Muscle of leg (tissue), 11 donors: Measurements from ENCODE around the gene FMOD. TPM values are rescaled to one million over a fixed set of nuclear protein-coding genes. Genes with fewer than 3 reads are reported as not detected.
A peak's percentile ranks its signal among the peaks of the same experiment; 100 is the strongest.

Experiments
- DNase-seq: peaks from one replicate; pipeline ENCODE4 v3.0.0; 2013
- H3K27ac ChIP-seq: one replicate; pipeline ENCODE4 v1.5.1; 2013; ENCODE audit warnings: mild to moderate bottlenecking, low read length, control low read depth
- H3K27me3 ChIP-seq: one replicate; pipeline ENCODE4 v1.6.1; 2013; ENCODE audit warnings: low read length; ENCODE audit not compliant: control insufficient read depth, insufficient read depth
- H3K36me3 ChIP-seq: one replicate; pipeline ENCODE4 v1.6.1; 2013; ENCODE audit warnings: low read length; ENCODE audit not compliant: control insufficient read depth, insufficient read depth
- H3K4me1 ChIP-seq: one replicate; pipeline ENCODE4 v1.6.1; 2013; ENCODE audit warnings: low read length; ENCODE audit not compliant: control insufficient read depth, insufficient read depth
- H3K4me3 ChIP-seq: one replicate; pipeline ENCODE4 v1.5.1; 2013; ENCODE audit warnings: low read length, control low read depth
- H3K9me3 ChIP-seq: replicated peaks from 2 replicates; pipeline ENCODE4 v1.6.1; 2013; ENCODE audit warnings: low read depth, low read length; ENCODE audit not compliant: control insufficient read depth
- WGBS: methylation state at CpG from one replicate; pipeline ENCODE4 v1.1.5; 2013; ENCODE audit warnings: missing lambda C conversion rate; ENCODE audit not compliant: insufficient coverage; 5-methylcytosine and 5-hydroxymethylcytosine counted together
- polyA plus RNA-seq, 8 donors: library from polyadenylated mRNA; unstranded; fragments of 120-200 nt; gene quantifications; one replicate each; pipeline versions ENCODE4 v1.2.1 to v1.2.3, GENCODE V29; 2013; ENCODE audit warnings: inconsistent platforms in 1 of 8, low replicate concordance in 1 of 8; ENCODE audit not compliant: insufficient read length in 8 of 8, insufficient read depth in 1 of 8
- total RNA-seq: library from RNA; stranded (reverse); fragments of 120-200 nt; gene quantifications from one replicate; pipeline ENCODE4 v1.2.4, GENCODE V29; 2013

Gene FMOD
- total and polyA plus RNA-seq, 9 donors, result 55.0 to 493 (median 161) TPM

DNA sequence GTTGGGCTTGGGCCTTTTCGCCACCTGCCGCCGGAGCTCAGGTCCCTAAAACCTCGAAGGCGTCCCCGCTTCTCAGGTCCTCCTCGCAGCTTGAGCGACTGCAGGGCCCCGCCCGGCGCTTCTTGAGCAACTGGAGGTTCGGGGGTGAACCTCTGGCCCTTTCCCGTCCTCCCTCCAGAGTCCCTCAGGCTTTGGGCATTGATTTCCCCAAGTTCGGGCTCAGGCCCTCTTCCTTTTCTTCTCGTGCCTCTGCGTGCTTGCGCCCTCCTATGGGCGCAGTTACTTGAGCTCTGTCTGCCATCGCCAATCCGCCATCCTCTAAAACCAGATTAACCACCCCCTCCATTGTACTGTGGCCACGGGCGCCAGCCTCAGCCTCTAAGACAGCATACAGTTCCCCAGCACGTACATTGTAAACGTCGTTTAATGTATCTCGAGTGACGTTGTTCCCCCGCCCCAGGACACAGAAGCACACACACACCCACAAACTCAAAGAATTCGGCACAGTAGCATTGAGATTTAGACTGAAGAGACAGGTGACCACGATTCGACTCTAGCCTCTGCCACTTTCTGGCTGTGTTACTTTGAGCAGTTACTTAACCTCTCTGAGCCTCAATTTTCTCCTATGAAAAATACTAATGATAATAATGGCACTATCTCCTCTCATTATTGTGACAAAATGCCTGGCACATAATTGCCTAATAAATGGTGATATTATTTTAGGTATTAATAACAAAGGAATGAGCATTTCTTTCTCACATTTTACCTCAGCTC lies 23.1 kb downstream of the FMOD start:
- H3K27ac ChIP-seq, result peak overlapping the region; percentile 93
- 4% methylated on average over 26 of the region's 31 CpGs for WGBS
- peaks cover 52% of the 10 kb centered on the region for H3K4me1 ChIP-seq
- no peaks in the 10 kb centered on the region for H3K27me3 ChIP-seq
- peak overlapping the region; percentile 52 for H3K4me3 ChIP-seq
- no peaks in the 10 kb centered on the region for H3K9me3 ChIP-seq
- no peaks in the 10 kb centered on the region for H3K36me3 ChIP-seq
- DNase-seq, result peak; percentile 82

DNA sequence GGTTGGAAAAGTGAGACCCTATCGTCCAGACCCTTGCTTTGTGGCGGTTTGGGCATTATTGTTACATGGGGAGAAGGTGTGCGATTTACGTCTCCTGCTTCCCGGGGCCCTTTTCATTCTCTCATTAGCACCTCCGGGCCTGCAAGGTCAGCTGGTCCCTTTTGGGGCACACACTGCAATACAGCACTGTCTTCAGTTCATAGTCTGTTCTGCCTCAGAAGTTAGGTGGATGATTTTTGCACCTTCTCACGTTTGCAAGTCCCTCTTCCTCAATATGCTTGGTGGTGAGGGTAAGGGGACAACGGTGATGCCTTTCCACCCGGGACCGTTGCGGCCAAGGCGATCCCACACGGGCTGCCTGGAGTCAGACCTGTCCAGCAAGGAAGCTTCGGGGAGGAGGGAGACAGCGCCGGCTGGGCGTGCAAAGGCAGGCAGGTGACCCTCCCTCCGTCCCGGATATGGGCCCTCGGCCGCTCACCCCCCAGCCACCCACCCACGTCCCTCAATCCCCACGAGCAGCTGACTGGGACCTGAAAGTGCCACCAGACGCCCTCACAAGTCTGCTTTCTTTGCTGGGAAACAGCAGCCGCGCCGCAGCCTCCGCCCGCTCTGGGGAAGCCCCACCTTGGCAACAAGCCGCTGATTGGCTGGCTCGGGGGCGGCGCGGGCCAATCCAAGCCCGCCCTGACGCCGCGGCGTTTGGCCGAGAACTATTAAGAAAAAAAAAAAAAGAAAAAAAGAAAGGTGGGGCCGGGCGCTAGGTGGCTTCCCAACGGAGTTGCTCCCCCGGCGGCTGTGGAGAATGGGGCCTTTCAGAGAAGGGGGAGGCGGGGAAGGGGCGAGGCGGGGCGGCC lies 23.9 kb downstream of the FMOD start:
- peak overlapping the region; percentile 52 for H3K4me3 ChIP-seq
- peak; percentile 96 for DNase-seq
- H3K27ac ChIP-seq, result peak overlapping the region; percentile 93
- no peaks in the 10 kb centered on the region for H3K27me3 ChIP-seq
- peaks cover 60% of the 10 kb centered on the region for H3K4me1 ChIP-seq
- 0% methylated on average over 36 of the region's 49 CpGs for WGBS
- H3K9me3 ChIP-seq, result no peaks in the 10 kb centered on the region
- no peaks in the 10 kb centered on the region for H3K36me3 ChIP-seq

DNA sequence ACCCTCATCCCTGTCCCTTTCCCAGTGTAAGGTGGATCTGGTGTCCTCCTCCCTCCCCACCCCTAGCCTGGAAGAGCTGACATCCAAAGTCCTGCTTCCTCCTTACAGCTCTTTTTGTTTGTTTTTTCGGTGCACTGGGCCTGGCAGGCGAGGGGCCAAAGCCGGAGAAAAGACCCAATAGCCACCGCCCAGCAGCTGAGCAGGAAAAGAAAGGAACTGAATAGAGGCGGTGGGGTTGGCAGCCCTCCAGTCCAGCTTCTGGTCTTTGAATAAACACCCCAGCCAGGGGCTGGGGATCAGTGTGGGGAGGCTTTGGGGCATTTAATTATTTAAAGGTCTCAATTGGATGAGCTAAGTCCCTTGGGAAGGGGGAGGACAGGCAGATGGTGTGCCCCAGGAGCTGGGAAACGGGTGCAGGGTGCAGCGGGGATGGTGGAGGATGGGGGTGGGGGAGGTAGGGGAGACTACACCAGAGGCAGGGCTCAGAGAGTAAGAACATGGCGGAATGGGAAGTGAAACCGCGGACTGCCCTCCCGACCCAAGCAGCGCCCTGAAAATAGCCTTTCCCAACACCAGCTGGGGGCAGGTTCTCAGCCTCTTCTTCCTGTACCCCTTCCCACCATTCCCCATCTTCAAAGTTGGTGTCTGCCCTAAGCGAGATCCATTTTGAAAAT lies 25.4 kb downstream of the FMOD start:
- H3K4me1 ChIP-seq, result peaks cover 74% of the 10 kb centered on the region
- no peaks in the 10 kb centered on the region for H3K27me3 ChIP-seq
- no peak overlapping the region for H3K4me3 ChIP-seq

DNA sequence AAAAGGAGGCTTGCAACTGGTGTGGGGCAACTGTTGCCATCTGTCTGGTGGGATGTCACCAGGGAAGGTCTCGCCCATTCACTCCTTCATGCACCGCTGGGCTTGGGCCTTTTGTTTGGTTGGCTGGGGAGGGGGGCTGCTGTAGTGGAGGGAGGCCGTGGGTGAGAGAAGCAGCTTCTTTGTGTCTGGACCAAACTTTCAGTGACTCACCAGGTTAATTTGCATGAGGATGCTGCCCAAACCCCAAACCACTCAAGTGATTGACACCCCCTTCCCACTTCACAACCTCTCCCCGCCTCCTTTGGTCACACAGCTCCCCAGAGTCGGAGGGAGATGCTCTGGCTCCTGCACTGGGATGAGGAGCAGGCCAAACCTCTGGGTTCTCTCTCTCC lies 25.9 kb downstream of the FMOD start:
- H3K36me3 ChIP-seq, result no peaks in the 10 kb centered on the region
- H3K9me3 ChIP-seq, result no peaks in the 10 kb centered on the region
- no CpG with 5 or more reads among the region's 5 CpGs for WGBS
- peak overlapping the region; percentile 93 for H3K27ac ChIP-seq
- peaks cover 80% of the 10 kb centered on the region for H3K4me1 ChIP-seq
- no peak overlapping the region for H3K4me3 ChIP-seq
- no peaks in the 10 kb centered on the region for H3K27me3 ChIP-seq
- no peak for DNase-seq

More for the DNA sequence above, 25.4 kb downstream of the FMOD start:
- WGBS, result 20% methylated on average over 6 of the region's 13 CpGs
- peak; percentile 90 for DNase-seq
- Histone ChIP-seq H3K9me3 (no peaks in the 10 kb centered on the region), H3K27ac (peak overlapping the region; percentile 93), H3K36me3 (no peaks in the 10 kb centered on the region)

DNA sequence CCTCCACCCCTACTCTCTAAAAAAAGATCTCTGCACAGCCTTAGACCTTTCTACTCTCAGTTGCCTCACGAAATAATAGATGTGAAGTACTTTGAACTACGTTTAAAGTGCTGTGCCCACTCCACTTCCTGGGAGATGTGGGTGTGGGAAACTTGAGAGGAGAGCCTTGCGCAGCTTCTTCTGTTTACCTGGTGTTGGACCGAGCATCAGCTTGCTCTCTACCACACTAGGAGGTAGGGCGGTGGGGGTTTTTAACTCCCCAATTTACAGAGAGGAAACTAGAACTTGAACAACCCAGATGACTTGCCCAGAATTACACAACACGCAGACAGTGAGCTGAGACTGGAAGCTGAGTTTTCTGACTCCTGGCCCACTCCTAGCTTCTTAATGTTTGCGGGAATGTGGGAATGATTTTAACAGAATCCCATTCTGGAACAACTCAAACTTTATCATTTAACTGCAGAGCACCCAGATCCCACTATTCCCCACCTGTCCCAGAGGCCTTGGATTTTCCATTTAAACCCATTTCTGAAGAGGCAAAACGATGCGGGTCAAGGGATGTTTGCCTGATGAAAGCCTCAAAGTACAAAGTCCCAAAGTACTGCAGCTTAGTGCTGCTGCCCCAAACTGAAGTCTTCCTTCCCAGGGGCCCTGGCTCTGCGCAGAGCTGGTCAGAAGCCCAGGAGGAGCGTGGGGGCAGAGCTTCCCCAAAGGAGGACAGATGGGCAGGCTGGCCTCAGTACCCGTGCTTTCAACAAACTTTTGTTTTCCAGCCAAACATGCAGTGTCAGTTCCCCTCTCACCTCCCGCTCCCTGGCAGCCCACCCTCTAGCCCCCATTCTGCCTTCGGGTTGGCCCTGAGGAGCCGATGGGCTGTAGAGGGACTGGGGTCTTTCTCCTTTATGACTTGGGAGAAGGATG lies 26.6 kb downstream of the FMOD start:
- H3K36me3 ChIP-seq, result no peaks in the 10 kb centered on the region
- peak; percentile 81 for DNase-seq
- H3K27me3 ChIP-seq, result no peaks in the 10 kb centered on the region
- WGBS, result 46% methylated on average over 6 of the region's 15 CpGs
- H3K4me3 ChIP-seq, result no peak overlapping the region
- peak overlapping the region; percentile 93 for H3K27ac ChIP-seq
- H3K4me1 ChIP-seq, result peaks cover 83% of the 10 kb centered on the region
- no peaks in the 10 kb centered on the region for H3K9me3 ChIP-seq

DNA sequence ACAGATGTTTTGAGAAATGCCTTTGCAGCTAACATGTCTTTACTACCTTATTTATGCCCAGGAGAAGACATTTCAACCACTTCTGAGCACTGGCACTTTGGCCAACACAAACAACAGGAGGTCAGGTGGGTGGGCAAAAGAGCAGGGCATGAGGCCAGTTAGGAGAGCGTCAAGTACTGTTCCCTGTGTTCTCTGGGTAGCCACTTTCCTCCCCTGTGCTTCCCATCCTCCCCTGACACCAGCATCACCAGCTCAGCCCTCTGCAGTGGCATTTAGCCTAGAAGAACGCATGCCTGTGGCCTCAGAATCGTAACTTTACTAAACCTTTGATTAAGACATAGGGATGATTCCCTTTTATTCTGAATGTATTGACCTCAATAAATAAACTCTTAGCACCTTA lies 27.3 kb downstream of the FMOD start:
- Histone ChIP-seq H3K9me3 (no peaks in the 10 kb centered on the region), H3K36me3 (no peaks in the 10 kb centered on the region), H3K4me1 (peaks cover 81% of the 10 kb centered on the region), H3K27ac (peak overlapping the region; percentile 83), H3K27me3 (no peaks in the 10 kb centered on the region), H3K4me3 (no peak overlapping the region)
- DNase-seq, result no peak
- 57% methylated on average over 1 of the region's 3 CpGs for WGBS

DNA sequence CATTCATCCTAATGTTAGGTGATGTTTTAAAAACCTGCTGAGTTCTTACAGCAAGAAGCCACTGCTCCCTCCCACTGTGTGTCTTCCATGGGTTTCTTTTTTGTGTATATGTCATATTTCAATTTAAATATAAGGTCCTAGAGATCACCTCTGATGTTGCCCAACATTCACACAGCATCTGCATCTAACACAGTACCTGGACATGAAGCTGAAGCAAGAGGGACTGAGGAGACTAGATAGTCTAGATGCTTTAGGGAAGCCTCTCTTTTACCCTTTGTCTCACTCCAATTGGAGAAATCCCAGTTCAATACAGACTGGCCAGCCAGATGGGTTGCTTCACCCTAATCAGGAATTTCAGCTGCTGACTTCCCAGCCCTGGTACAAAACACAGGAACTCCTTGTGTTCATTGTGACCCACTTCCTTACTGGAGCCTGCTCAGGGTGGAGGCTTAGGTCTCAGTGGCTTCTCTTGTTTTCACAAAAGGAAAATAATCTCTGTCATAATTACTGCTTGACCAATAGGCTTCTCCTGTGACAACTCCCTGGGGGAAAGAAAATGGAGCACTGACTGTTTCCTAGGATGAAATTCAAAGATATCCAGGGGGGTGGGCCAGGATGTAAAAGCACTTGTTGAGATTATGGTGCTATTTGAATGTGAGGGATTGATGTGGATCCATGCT lies 28.3 kb downstream of the FMOD start:
- Histone ChIP-seq H3K27ac (peak overlapping the region; percentile 83), H3K27me3 (no peaks in the 10 kb centered on the region), H3K36me3 (no peaks in the 10 kb centered on the region), H3K4me3 (no peak overlapping the region), H3K9me3 (no peaks in the 10 kb centered on the region), H3K4me1 (peaks cover 76% of the 10 kb centered on the region)
- DNase-seq, result no peak

DNA sequence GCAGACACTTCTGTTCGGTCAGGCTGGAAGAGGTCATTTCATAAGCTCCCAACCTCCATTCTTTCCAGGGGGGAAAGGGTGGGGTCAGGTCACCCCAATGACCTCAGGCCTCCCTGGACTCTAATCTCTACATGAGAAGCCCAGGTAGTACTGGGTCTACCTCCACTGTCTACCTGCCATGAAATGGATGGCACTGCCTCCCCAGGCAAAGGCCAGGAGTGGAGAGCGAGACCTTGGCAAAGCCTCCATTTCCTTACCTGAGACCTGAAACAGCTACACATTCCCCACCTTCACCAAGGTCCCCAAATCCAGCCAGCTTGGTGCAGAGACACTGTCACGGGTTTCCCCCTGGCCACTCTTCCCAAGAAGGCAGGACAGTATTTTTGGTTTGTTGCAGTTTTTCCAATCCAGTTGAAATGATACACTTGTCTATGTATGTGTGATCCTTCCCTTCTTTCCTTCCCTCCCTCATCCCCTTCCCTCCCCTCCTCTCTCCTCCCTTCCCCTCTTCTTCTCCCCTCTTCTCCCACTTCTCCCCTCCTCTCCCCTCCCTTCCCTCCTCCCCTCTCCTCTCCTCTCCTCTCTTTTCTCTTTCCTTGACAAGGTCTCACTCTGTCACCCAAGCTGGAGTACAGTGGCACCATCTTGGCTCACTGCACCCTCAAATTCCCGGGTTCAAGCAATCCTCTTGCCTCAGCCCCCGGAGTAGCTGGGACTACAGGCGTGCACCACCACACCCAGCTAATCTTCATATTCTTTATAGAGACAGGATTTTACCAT lies 29.5 kb downstream of the FMOD start:
- no peak overlapping the region for H3K4me3 ChIP-seq
- no peaks in the 10 kb centered on the region for H3K36me3 ChIP-seq
- H3K4me1 ChIP-seq, result peaks cover 68% of the 10 kb centered on the region
- 93% methylated on average over 4 of the region's 6 CpGs for WGBS
- no peaks in the 10 kb centered on the region for H3K9me3 ChIP-seq
- peak overlapping the region; percentile 83 for H3K27ac ChIP-seq
- H3K27me3 ChIP-seq, result no peaks in the 10 kb centered on the region
- DNase-seq, result no peak
